Heart left ventricle (tissue), 13 donors: Measurements from ENCODE around the gene CIART.

Source experiments
- CTCF ChIP-seq, 12 donors: fragments of 200-600 bp; sonication (generic) in 4 of 12; IDR thresholded peaks; one replicate each; pipeline versions ENCODE4 v1.5.0 to v1.8.0; 2018 to 2022; ENCODE audit warnings: antibody characterized with exemption in 12 of 12, mild to moderate bottlenecking in 5 of 12
- POLR2A ChIP-seq, 2 donors: fragments of 450-650 bp; IDR thresholded peaks; one replicate each; pipeline ENCODE4 v1.6.1; 2017; ENCODE audit warnings: antibody characterized with exemption in 2 of 2, mild to moderate bottlenecking in 2 of 2, moderate library complexity in 2 of 2
- donor health status: ischemic (EF 13 %, LVEDD 7.1; RV severe dilation, severe dysfunction).
- donor health status: DM: no; HTN: yes; CAD: no.
- donor health status: DM: no; HTN: no; CAD: no.
- donor health status: ischemic (EF 25% LVEDD 6.9; RV normal size, moderate dysfunction).
- donor health status: ischemic (EF 25% LVEDD 5.7; RV mildly dilated, moderate dysfunction).
- donor health status: ischemic (EF 35%, LVEDD 5.7; RV mildly dilated, moderate dysfunction).
- donor health status: nonischemic (EF 11% LVEDD 7.7; RV severe dilation, severe dysfunction).
- donor health status: DM: yes; HTN: yes; CAD: no.
- donor health status: PGD.
- donor health status: ischemic (EF 29% LVEDD 5.4; RV normal size, mild dysfunction).
- donor health status: nonischemic (EF 23%, LVEDD 6.1; RV moderate dilation, normal function).

GRCh38 chr1:150321826-150322166, 39.4 kb downstream of the CIART start:
- TF ChIP-seq POLR2A (IDR thresholded peaks at IDR 0.05) (no peak), CTCF (IDR thresholded peaks at IDR 0.05) (no peak)
